ENCODE data around the gene GIPC2. TPM values are rescaled to one million over a fixed set of nuclear protein-coding genes. Genes with fewer than 3 reads are reported as not detected.
"Not testable (repeated sequence)": the region's sequence is repeated elsewhere in the genome, so short reads cannot be mapped to it uniquely, and the experiment has no call there.

GIPC2 gene
- total RNA-seq, 4 donors from 2014 or later = 3.0 to 12.3 (median 6.4) TPM

DNA sequence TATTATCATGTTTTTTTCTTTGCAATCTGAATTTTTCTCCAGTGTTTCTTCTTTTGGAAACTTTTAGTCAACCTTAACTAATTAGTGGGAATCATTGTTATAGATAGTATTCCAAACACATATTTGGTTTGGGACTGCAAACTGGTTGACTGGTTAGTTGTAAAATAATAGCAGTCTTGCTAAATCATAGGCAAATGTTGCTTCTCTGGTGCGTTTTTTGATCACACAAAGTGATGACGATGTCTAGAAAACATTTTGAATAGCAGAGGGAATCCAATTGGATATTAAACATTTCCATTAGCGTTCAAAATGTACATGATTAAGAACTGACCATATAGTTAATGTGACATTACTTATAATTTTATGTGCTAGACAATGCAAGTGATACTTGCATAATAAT is 36.5 kb upstream of the GIPC2 start:
- no peak for TF ChIP-seq POLR2A (IDR thresholded peaks at IDR 0.05)
- TF ChIP-seq, protein P1, sequence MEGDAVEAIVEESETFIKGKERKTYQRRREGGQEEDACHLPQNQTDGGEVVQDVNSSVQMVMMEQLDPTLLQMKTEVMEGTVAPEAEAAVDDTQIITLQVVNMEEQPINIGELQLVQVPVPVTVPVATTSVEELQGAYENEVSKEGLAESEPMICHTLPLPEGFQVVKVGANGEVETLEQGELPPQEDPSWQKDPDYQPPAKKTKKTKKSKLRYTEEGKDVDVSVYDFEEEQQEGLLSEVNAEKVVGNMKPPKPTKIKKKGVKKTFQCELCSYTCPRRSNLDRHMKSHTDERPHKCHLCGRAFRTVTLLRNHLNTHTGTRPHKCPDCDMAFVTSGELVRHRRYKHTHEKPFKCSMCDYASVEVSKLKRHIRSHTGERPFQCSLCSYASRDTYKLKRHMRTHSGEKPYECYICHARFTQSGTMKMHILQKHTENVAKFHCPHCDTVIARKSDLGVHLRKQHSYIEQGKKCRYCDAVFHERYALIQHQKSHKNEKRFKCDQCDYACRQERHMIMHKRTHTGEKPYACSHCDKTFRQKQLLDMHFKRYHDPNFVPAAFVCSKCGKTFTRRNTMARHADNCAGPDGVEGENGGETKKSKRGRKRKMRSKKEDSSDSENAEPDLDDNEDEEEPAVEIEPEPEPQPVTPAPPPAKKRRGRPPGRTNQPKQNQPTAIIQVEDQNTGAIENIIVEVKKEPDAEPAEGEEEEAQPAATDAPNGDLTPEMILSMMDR (IDR thresholded peaks at IDR 0.05) = no peak
- H3K4me3 ChIP-seq (ENCODE audit: low read depth, poor library complexity, severe bottlenecking) = no peak overlapping the region
- DNase-seq (ENCODE audit: low spot score in 2 of 2) = no peak
- 78 to 87% methylated on average over 3 of the region's 3 CpGs for WGBS, 2 donors
- intact Hi-C loops (cut with DNase I; ENCODE audit: low total_unique reads) = no loop called here

DNA sequence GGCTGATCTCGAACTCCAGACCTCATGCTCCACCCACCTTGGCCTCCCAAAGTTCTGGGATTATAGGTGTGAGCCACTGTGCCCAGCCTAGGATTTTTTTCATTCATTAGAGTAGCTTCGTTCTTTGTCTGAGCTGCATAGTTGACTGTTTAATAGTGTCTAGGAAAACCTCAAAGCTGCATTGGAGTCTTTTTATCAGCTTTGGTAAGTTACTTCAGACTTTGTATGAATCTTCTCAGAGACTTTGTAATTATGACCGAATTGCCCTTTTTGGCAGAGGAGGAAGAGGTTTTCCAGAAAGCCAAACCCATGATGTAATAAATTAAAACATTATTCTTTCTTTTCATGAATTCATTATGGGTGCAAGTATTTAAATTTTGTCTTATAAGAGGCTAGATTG is 35.9 kb upstream of the GIPC2 start:
- 50 to 54% methylated on average over 3 of the region's 3 CpGs for WGBS, 2 donors

DNA sequence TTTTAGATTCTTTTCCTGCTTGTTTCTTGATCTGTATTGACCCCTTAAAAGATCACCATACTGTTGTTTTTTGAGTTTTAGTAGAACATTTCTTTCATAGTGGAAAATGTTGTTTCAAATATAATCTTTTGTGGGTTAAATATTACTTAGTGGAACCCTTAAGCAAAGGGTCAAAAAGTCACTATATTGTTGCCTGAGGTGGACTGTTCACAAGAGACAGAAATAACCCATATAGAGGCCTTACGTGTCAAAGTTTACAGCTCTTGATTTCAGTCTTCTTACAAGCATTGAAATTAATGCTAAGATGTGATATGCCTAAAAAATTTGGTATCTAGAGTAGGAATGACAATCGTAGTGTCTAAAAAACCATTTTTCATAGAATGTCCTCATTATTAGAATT is 34.7 kb upstream of the GIPC2 start:
- no peak for TF ChIP-seq POLR2A (IDR thresholded peaks at IDR 0.05)
- TF ChIP-seq, protein P1 (IDR thresholded peaks at IDR 0.05) = no peak
- 92% methylated on average over 2 of the region's 2 CpGs for WGBS, 2 donors
- intact Hi-C loops (cut with DNase I; ENCODE audit: low total_unique reads) = no loop called here
- DNase-seq (ENCODE audit: low spot score in 2 of 2) = no peak
- H3K4me3 ChIP-seq (ENCODE audit: low read depth, poor library complexity, severe bottlenecking) = no peak overlapping the region

More for the DNA sequence above, 35.9 kb upstream of the GIPC2 start:
- no peak overlapping the region for H3K4me3 ChIP-seq (ENCODE audit: low read depth, poor library complexity, severe bottlenecking)
- DNase-seq (ENCODE audit: low spot score in 2 of 2) = no peak
- intact Hi-C loops (cut with DNase I; ENCODE audit: low total_unique reads) = no loop called here
- no peak for TF ChIP-seq POLR2A (IDR thresholded peaks at IDR 0.05)

DNA sequence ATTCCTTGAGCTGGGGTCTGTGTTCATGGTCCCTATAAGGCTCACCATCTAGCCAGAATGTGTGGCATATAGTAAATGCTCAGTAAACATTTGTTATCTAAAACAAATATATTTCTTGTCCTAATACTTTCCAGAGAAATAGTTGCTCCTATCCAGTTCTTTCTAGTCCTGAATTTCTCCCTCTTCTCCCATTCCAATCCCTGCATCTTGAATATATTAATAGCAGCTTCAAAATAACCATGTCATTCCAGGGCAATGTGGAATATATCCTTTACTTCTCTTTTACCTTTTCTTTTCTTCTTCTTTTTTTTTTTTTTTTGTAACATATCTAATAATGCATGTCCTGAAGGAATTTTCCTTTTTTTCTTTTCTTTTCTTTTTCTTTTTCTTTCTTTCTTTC is 30.6 kb upstream of the GIPC2 start:
- intact Hi-C loops (cut with DNase I; ENCODE audit: low total_unique reads) = no loop called here

DNA sequence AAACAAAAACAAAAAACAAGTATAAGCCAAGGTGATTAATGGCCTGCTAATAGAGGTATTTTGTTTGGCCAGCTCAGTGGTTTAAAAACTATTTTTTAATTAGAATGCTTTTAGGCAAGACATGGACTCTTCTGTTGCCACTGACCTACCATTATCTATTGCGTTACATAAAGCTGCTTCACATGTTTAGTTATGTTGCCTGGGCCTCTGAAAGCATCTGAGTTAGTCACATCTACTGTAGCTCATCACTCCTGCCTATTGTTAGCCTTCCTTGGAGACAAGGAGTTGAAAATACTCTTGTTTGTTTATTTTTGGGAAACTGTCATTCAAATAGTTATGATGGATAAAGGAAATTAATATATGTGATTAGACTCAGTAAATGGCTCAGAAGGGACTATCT is 26.7 kb upstream of the GIPC2 start:
- H3K4me3 ChIP-seq (ENCODE audit: low read depth, poor library complexity, severe bottlenecking) = no peak overlapping the region
- WGBS, 2 donors = 94 to 97% methylated on average over 1 of the region's 1 CpG
- intact Hi-C loops (cut with DNase I; ENCODE audit: low total_unique reads) = no loop called here
- no peak for TF ChIP-seq POLR2A (IDR thresholded peaks at IDR 0.05)
- TF ChIP-seq, protein P1 (IDR thresholded peaks at IDR 0.05) = no peak
- DNase-seq (ENCODE audit: low spot score in 2 of 2) = no peak

More for the DNA sequence above, 30.6 kb upstream of the GIPC2 start:
- DNase-seq (ENCODE audit: low spot score in 2 of 2) = no peak
- TF ChIP-seq, protein P1 (IDR thresholded peaks at IDR 0.05) = no peak
- TF ChIP-seq POLR2A (IDR thresholded peaks at IDR 0.05) = no peak
- H3K4me3 ChIP-seq (ENCODE audit: low read depth, poor library complexity, severe bottlenecking) = no peak overlapping the region

DNA sequence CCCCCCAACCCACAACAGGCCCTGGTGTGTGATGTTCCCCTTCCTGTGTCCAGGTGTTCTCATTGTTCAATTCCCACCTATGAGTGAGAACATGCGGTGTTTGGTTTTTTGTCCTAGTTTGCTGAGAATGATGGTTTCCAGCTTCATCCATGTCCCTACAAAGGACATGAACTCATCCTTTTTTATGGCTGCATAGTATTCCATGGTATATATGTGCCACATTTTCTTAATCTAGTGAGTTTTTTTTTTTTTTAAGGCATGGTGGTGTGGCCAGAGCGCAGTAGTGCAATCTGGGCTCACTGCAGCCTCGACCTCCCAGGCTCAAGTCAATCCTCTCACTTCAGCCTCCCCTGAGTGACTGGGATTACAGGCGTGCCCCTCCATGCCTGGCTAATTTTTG is 24.6 kb upstream of the GIPC2 start:
- DNase-seq (ENCODE audit: low spot score in 2 of 2); intact Hi-C loops (cut with DNase I; ENCODE audit: low total_unique reads); H3K4me3 ChIP-seq (ENCODE audit: low read depth, poor library complexity, severe bottlenecking): not testable (repeated sequence)
- WGBS, 2 donors = 99% methylated on average over 4 of the region's 4 CpGs

DNA sequence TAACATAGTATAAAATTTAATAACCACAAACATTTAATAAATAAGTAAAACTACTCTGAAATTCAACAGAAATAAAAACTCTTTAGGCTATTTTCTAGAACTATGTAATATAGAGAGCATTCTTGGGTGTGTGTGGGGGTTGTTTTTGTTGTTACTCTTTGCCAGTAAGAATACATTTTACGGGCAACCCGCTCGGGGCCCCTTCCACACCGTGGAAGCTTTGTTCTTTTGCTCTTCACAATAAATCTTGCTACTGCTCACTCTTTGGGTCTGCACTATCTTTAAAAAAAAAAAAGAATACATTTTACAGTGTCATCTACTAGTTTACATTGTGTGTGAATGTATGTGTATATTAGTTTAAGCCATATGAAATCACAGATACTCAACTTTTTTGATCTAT is 16.0 kb upstream of the GIPC2 start:
- TF ChIP-seq, protein P1 (IDR thresholded peaks at IDR 0.05) = no peak
- no peak for TF ChIP-seq POLR2A (IDR thresholded peaks at IDR 0.05)
- intact Hi-C loops (cut with DNase I; ENCODE audit: low total_unique reads) = no loop called here
- DNase-seq (ENCODE audit: low spot score in 2 of 2) = no peak
- WGBS, 2 donors = 78 to 83% methylated on average over 4 of the region's 4 CpGs
- no peak overlapping the region for H3K4me3 ChIP-seq (ENCODE audit: low read depth, poor library complexity, severe bottlenecking)

Data from lower leg skin (tissue), 4 donors.